GM13977 (cell line): ENCODE results near the gene HLF.

ENCODE experiments used
- DNase-seq: peaks from one replicate; pipeline ENCODE4 v3.0.0; 2012; ENCODE audit warnings: low spot score
- in situ Hi-C: fragments of 300-500 bp; cut with MboI; formaldehyde crosslinking; loops from one replicate; pipeline ENCODE4 v1.12.0; 2022; ENCODE audit warnings: low sequenced_read_pairs, low pct_unique_long_range_greater_than_20kb, mixed read lengths, inconsistent platforms; ENCODE audit not compliant: unreplicated experiment
- TF ChIP-seq, protein P1 (sequence below): IDR thresholded peaks from 2 replicates; pipeline ENCODE4 v1.5.1; 2012; ENCODE audit warnings: mild to moderate bottlenecking, control low read depth; ENCODE audit not compliant: insufficient read depth; ENCODE audit errors: extremely low read depth, missing control alignments

Gene HLF, protein sequence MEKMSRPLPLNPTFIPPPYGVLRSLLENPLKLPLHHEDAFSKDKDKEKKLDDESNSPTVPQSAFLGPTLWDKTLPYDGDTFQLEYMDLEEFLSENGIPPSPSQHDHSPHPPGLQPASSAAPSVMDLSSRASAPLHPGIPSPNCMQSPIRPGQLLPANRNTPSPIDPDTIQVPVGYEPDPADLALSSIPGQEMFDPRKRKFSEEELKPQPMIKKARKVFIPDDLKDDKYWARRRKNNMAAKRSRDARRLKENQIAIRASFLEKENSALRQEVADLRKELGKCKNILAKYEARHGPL

DNA sequence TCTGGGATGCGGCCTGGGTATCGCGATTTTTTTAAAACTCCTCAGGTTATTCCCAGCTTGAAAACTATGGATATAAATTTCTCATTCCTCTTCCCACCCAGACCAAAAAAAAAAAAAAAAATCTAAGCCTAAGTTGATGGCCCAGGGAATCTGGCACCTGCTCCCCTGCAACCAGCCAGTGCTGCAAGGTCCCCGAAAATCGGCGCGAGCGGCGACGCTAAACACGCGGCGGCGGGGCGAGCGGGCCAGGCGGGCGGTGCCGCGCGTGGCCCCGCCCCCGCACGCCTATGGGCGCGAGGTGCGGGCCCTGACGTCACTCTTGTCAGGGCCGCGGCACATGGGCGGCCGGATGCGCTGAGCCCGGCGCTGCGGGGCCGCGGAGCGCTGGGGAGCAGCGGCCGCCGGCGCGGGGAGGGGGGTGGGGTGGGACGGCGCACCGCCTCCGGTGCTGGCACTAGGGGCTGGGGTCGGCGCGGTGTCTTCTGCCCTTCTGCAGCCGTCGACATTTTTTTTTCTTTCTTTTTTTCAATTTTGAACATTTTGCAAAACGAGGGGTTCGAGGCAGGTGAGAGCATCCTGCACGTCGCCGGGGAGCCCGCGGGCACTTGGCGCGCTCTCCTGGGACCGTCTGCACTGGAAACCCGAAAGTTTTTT, at the start of gene HLF:
Gene HLF (plus strand): TSS at position 316 of the 654 bp plus-strand sequence. CDS start 525 bp downstream, outside the sequence.
- in situ Hi-C loops: no loop called here
- TF ChIP-seq, protein P1, sequence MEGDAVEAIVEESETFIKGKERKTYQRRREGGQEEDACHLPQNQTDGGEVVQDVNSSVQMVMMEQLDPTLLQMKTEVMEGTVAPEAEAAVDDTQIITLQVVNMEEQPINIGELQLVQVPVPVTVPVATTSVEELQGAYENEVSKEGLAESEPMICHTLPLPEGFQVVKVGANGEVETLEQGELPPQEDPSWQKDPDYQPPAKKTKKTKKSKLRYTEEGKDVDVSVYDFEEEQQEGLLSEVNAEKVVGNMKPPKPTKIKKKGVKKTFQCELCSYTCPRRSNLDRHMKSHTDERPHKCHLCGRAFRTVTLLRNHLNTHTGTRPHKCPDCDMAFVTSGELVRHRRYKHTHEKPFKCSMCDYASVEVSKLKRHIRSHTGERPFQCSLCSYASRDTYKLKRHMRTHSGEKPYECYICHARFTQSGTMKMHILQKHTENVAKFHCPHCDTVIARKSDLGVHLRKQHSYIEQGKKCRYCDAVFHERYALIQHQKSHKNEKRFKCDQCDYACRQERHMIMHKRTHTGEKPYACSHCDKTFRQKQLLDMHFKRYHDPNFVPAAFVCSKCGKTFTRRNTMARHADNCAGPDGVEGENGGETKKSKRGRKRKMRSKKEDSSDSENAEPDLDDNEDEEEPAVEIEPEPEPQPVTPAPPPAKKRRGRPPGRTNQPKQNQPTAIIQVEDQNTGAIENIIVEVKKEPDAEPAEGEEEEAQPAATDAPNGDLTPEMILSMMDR: no peak
- peak; percentile 89 for DNase-seq

DNA sequence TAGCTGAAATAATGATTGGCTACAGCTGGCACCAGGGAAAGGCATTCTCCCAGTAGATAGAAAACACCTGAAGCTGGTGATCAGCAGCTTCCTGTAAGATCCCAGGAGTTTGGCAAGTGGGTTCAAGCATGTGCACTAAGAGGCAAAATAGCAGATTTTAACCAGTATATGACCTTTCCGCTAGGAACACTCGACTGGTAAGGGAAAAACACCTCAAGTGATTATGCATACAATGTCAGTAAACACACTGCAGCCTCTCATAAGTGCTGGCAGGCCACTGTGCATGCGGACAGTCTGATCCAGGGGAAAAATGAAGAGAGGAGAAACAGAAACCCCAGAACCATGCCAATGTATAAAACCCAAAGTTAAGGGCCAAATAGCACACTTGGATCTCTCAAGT, 49.0 kb upstream of the HLF start:
- no peak for DNase-seq
- in situ Hi-C loops: no loop called here
- TF ChIP-seq, protein P1: no peak

DNA sequence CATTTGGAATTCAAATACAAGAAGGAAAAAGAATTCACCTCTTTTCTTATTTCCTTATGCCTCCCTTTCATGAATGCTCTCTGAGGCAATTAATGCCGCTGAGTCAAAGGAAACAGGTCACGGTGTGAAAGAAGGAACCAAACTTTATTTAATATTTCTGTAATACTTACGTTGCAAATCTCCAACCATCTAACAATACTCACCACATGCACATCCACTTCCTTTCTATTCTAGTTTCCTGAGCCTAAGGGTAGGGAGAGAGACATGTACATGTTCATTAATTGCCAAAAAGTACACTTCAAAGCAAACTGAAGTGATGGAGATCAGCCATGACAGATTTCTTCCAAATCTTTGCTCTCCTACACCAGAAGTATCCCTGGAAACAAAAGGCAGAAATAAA, 47.9 kb upstream of the HLF start:
- in situ Hi-C loops: no loop called here
- TF ChIP-seq, protein P1: no peak
- DNase-seq: no peak

- TF ChIP-seq, protein P1: no peak
- DNase-seq: no peak
- in situ Hi-C loops: no loop called here
These were observed 45.3 kb upstream of the HLF start for GRCh38 chr17:55219459-55219858.

DNA sequence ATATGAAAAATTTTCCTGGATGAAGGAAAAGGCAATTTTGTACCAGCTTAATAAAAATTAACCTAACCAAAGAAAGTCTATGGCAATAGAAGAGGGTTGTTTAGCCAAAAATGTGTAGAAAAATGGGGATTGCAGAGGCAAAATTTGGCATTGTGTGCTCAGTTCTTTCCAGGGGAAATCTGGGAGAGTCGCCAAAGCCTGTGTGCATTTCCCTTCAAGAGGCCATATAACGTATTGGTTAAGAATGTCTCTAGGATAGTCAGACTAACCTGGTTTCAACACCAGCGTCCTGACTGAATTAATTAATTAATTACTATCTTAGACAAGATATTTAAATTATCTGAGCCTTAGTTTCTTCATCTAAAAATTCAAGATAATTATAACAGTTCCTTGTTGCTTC, 44.8 kb upstream of the HLF start:
- DNase-seq: no peak
- in situ Hi-C loops: no loop called here
- TF ChIP-seq, protein P1: no peak

GRCh38 chr17:55223524-55223923, 41.2 kb upstream of the HLF start:
- TF ChIP-seq, protein P1: no peak
- in situ Hi-C loops: no loop called here

More at GRCh38 chr17:55223524-55223923, 41.2 kb upstream of the HLF start:
- no peak for DNase-seq
